ENCODE measurements around the gene DUSP22. TPM values are rescaled to one million over a fixed set of nuclear protein-coding genes. Genes with fewer than 3 reads are reported as not detected.

Gene DUSP22
- total RNA-seq, 1 donor from 2014 or later = 34.9 TPM

DNA sequence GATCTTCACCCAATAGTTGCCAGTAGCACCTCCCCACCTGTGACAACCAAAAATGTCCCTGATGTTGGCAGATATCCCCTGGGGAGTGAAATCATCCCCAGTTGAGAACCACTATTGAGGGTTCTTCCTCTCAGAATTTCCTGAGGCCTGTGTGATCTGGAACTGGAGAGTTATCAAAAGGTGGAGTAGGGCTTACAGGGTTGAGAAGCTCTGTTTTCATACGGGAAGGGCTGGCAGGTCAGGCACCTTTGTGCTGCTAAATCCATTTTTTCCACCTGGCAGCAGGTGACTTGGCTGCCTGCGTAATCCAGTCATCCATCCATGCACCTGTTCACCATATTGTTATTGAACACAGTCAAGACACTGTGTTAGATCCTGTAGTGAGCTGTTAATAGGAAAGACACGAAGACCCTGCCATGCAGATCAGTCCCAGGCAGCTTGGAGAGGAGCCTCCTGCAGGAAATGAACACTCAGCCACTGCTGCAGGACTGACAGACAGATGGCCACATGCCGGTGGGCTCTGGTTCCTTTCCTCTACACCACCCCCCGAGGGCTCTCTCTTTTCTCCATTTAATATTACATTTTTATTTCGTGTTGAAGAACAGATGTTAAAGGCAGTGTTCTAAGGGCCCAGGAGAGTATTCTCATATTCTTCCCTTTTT lies 5.4 kb downstream of the DUSP22 start:
- Mint-ChIP-seq H3K9me3 (ENCODE audit: unreplicated experiment) (peaks cover 4% of the 10 kb centered on the region), H3K36me3 (ENCODE audit: low read depth, unreplicated experiment) (no peaks in the 10 kb centered on the region), H3K4me1 (ENCODE audit: low read depth, unreplicated experiment) (peaks cover 4% of the 10 kb centered on the region), H3K27ac (ENCODE audit: unreplicated experiment) (no peak overlapping the region), H3K4me3 (ENCODE audit: unreplicated experiment) (no peak overlapping the region), H3K27me3 (ENCODE audit: low read depth, unreplicated experiment) (no peaks in the 10 kb centered on the region)
- FAIRE-seq (no peak), DNase-seq (ENCODE audit: low read depth) (no peak)
- Histone ChIP-seq H3K4me3 (ENCODE audit: insufficient read depth, low read depth, low read length) (no peak overlapping the region), H3K27me3 (ENCODE audit: insufficient read depth, low read length) (no peaks in the 10 kb centered on the region), H4K20me1 (ENCODE audit: insufficient read depth, low read length) (peaks cover 24% of the 10 kb centered on the region), H3K4me2 (ENCODE audit: low read length) (no peak overlapping the region), H3K4me1 (ENCODE audit: insufficient read depth, low read length) (peaks cover 3% of the 10 kb centered on the region), H3K36me3 (ENCODE audit: insufficient read depth, low read length) (no peaks in the 10 kb centered on the region), H3K79me2 (ENCODE audit: insufficient read depth, low read length) (peaks cover 7% of the 10 kb centered on the region), H3K9ac (ENCODE audit: low read length) (no peak overlapping the region), H3K27ac (ENCODE audit: low read depth, low read length) (no peak overlapping the region), H3K9me3 (ENCODE audit: insufficient read depth, low read depth, low read length) (peaks cover 2% of the 10 kb centered on the region), H2AFZ (ENCODE audit: low read depth, low read length) (no peak overlapping the region)
- TF ChIP-seq, protein P1, sequence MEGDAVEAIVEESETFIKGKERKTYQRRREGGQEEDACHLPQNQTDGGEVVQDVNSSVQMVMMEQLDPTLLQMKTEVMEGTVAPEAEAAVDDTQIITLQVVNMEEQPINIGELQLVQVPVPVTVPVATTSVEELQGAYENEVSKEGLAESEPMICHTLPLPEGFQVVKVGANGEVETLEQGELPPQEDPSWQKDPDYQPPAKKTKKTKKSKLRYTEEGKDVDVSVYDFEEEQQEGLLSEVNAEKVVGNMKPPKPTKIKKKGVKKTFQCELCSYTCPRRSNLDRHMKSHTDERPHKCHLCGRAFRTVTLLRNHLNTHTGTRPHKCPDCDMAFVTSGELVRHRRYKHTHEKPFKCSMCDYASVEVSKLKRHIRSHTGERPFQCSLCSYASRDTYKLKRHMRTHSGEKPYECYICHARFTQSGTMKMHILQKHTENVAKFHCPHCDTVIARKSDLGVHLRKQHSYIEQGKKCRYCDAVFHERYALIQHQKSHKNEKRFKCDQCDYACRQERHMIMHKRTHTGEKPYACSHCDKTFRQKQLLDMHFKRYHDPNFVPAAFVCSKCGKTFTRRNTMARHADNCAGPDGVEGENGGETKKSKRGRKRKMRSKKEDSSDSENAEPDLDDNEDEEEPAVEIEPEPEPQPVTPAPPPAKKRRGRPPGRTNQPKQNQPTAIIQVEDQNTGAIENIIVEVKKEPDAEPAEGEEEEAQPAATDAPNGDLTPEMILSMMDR (IDR thresholded peaks at IDR 0.05; ENCODE audit: insufficient read depth, low read depth, low read length) = no peak
- no peak for TF ChIP-seq EZH2 (IDR thresholded peaks at IDR 0.05; ENCODE audit: insufficient read depth, low read length)

DNA sequence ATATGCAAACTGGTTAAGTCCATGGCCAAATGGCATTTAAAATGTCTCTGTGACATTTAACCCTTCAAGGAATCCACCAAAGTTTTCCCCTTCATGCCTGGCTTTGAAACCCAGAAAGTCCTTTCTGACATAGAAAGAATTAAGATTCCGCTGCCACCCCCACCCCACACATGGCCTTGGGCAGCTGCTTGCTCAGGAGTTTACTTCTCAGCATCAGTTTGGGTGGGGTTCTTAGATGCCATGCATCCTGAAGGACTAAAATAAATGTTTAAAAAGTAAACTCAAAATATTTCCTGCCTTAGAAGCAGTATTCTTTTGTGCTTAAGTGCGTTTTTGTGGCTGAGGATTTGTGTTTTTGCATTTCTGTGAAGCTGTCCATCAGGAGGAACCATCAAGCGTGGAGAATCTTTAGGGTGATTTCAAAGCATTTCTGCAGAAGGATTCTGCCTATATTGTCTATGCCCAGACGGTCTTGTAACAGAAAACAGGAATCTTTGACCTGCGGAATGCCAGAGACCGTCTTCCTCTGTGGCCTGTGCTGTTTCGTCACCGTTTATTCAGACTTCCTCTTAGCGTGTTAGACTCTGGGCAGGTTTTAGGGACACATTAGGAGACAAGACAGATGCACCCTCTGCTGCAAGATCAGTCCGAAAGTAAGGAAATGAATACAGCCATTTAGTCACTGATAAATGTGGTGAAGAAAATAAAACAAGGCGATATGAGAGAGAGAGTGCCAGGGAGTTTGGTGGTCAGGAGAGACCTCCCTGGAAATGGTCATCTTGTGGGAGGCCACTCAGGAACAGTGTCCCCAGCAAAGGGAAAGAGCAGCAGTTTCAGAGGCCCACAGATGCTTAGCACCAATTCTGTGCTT lies 6.2 kb downstream of the DUSP22 start:
- Histone ChIP-seq H3K27me3 (ENCODE audit: insufficient read depth, low read length) (no peaks in the 10 kb centered on the region), H3K4me1 (ENCODE audit: insufficient read depth, low read length) (no peaks in the 10 kb centered on the region), H3K9ac (ENCODE audit: low read length) (no peak overlapping the region), H2AFZ (ENCODE audit: low read depth, low read length) (no peak overlapping the region), H4K20me1 (ENCODE audit: insufficient read depth, low read length) (peaks cover 28% of the 10 kb centered on the region), H3K79me2 (ENCODE audit: insufficient read depth, low read length) (peaks cover 7% of the 10 kb centered on the region), H3K36me3 (ENCODE audit: insufficient read depth, low read length) (no peaks in the 10 kb centered on the region), H3K4me3 (ENCODE audit: insufficient read depth, low read depth, low read length) (no peak overlapping the region), H3K4me2 (ENCODE audit: low read length) (no peak overlapping the region), H3K9me3 (ENCODE audit: insufficient read depth, low read depth, low read length) (peaks cover 2% of the 10 kb centered on the region), H3K27ac (ENCODE audit: low read depth, low read length) (no peak overlapping the region)
- no peak for FAIRE-seq
- no peak for DNase-seq (ENCODE audit: low read depth)
- no peak overlapping the region for H3K27ac Mint-ChIP-seq (ENCODE audit: unreplicated experiment)
- no peak for TF ChIP-seq EZH2 (IDR thresholded peaks at IDR 0.05; ENCODE audit: insufficient read depth, low read length)
- TF ChIP-seq, protein P1 (IDR thresholded peaks at IDR 0.05; ENCODE audit: insufficient read depth, low read depth, low read length) = no peak
- no peaks in the 10 kb centered on the region for H3K36me3 Mint-ChIP-seq (ENCODE audit: low read depth, unreplicated experiment)
- H3K4me1 Mint-ChIP-seq (ENCODE audit: low read depth, unreplicated experiment) = peaks cover 4% of the 10 kb centered on the region
- H3K9me3 Mint-ChIP-seq (ENCODE audit: unreplicated experiment) = peaks cover 1% of the 10 kb centered on the region
- no peaks in the 10 kb centered on the region for H3K27me3 Mint-ChIP-seq (ENCODE audit: low read depth, unreplicated experiment)
- no peak overlapping the region for H3K4me3 Mint-ChIP-seq (ENCODE audit: unreplicated experiment)
